Endothelial cell of umbilical vein (primary cell): Measurements from ENCODE around the gene TMEM120B. TPM values are rescaled to one million over a fixed set of nuclear protein-coding genes. Genes with fewer than 3 reads are reported as not detected.

ENCODE experiments used
- BruUV-seq: library from RNA; stranded (reverse); fragments of 400-500 nt; replicated peaks from 2 replicates; lab custom pipeline; 2021; lab: Mats Ljungman, UMichigan
- CTCF ChIA-PET: fragments of 300-600, 350-600 bp; sonication (Branson Sonifier 250); formaldehyde crosslinking; loops from one replicate; lab custom pipeline; 2021; ENCODE audit warnings: antibody characterized with exemption, inconsistent platforms; lab: Charles Lee
- POLR2A ChIA-PET: fragments of 300-600, 350-600 bp; sonication (Branson Sonifier 250); formaldehyde crosslinking; loops from one replicate; lab custom pipeline; 2021; ENCODE audit warnings: antibody characterized with exemption, inconsistent platforms; lab: Charles Lee
- DNase-seq: peaks from one replicate; pipeline ENCODE4 v3.0.0-alpha.2; 2011; ENCODE audit warnings: low read depth, low spot score
- FAIRE-seq: peaks from 2 replicates; lab custom pipeline; 2011; peaks lifted over from hg19 to GRCh38; lab: Jason Lieb, UNC
- H2AFZ ChIP-seq: 2 replicates; pipeline ENCODE4 v1.6.0; 2012; ENCODE audit warnings: low read depth, low read length, control low read depth, inconsistent platforms
- H3K27ac ChIP-seq: 2 replicates; pipeline ENCODE4 v1.5.1; 2011; ENCODE audit warnings: low read depth, mild to moderate bottlenecking, control low read depth, low read length, moderate library complexity; ENCODE audit not compliant: insufficient read depth
- H3K27me3 ChIP-seq, 2 experiments: 2 replicates each; pipeline versions ENCODE4 v1.6.0 to v1.6.1; 2011; ENCODE audit warnings: low read length in 2 of 2, mixed read lengths in 1 of 2; ENCODE audit not compliant: control insufficient read depth in 2 of 2, insufficient read depth in 2 of 2
- H3K36me3 ChIP-seq, 2 experiments: 2 replicates in 1 of 2; 3 replicates in 1 of 2; pipeline ENCODE4 v1.5.1; 2011; ENCODE audit warnings: low read length in 2 of 2, mild to moderate bottlenecking in 1 of 2, moderate library complexity in 1 of 2; ENCODE audit not compliant: control insufficient read depth in 2 of 2, insufficient read depth in 2 of 2; ENCODE audit errors: extremely low read depth in 1 of 2
- H3K4me1 ChIP-seq: 3 replicates; pipeline ENCODE4 v1.5.1; 2011; ENCODE audit warnings: mild to moderate bottlenecking, low read length; ENCODE audit not compliant: control insufficient read depth, insufficient read depth; ENCODE audit errors: extremely low read depth
- H3K4me2 ChIP-seq: 2 replicates; pipeline ENCODE4 v1.6.1; 2011; ENCODE audit warnings: low read length, control low read depth, mixed read lengths; ENCODE audit not compliant: insufficient read depth
- H3K4me3 ChIP-seq, 3 experiments: fragments of 200-600 bp in 1 of 3; sonication (generic), shearing (Covaris generic) in 1 of 3; replicated peaks in 1 of 3; 2 replicates each; pipeline ENCODE4 v1.5.1; 2011 to 2016; ENCODE audit warnings: control low read depth in 3 of 3, low read length in 3 of 3, mild to moderate bottlenecking in 2 of 3, inconsistent platforms in 1 of 3, low read depth in 1 of 3, moderate library complexity in 1 of 3; ENCODE audit not compliant: insufficient read depth in 1 of 3
- H3K79me2 ChIP-seq: 2 replicates; pipeline ENCODE4 v1.6.0; 2012; ENCODE audit warnings: low read length, inconsistent platforms; ENCODE audit not compliant: control insufficient read depth, insufficient read depth
- H3K9ac ChIP-seq: replicated peaks from 2 replicates; pipeline ENCODE3; 2011; ENCODE audit warnings: low read length, control low read depth; ENCODE audit not compliant: insufficient read depth; ENCODE audit errors: extremely low read depth
- H3K9me1 ChIP-seq: replicated peaks from 3 replicates; pipeline ENCODE4 v1.6.0; 2011; ENCODE audit warnings: mild to moderate bottlenecking, low read length; ENCODE audit not compliant: control insufficient read depth, insufficient read depth; ENCODE audit errors: extremely low read depth
- H3K9me3 ChIP-seq: replicated peaks from 2 replicates; pipeline ENCODE4 v1.5.1; 2012; ENCODE audit warnings: low read length, inconsistent platforms; ENCODE audit not compliant: control insufficient read depth, insufficient read depth
- H4K20me1 ChIP-seq: replicated peaks from 2 replicates; pipeline ENCODE3; 2011; ENCODE audit warnings: mild to moderate bottlenecking, low read length; ENCODE audit not compliant: control insufficient read depth, insufficient read depth; ENCODE audit errors: extremely low read depth
- EZH2 ChIP-seq: IDR thresholded peaks from 2 replicates; pipeline ENCODE4 v1.6.1; 2012; ENCODE audit warnings: borderline replicate concordance, low read depth, mild to moderate bottlenecking, moderate library complexity, low read length, inconsistent platforms; ENCODE audit not compliant: severe bottlenecking
- FOS ChIP-seq: IDR thresholded peaks from 2 replicates; pipeline ENCODE4 v1.6.1; 2011; ENCODE audit warnings: mild to moderate bottlenecking, low read length, moderate library complexity, borderline replicate concordance; ENCODE audit not compliant: insufficient read depth
- JUN ChIP-seq: IDR thresholded peaks from 2 replicates; pipeline ENCODE4 v1.6.1; 2011; ENCODE audit warnings: borderline replicate concordance, low read depth; ENCODE audit not compliant: insufficient read length, insufficient read depth
- MAX ChIP-seq: IDR thresholded peaks from 2 replicates; pipeline ENCODE4 v1.6.1; 2011; ENCODE audit not compliant: insufficient read depth, insufficient read length
- MYC ChIP-seq: IDR thresholded peaks from one replicate; pipeline ENCODE4 v1.6.1; 2011; ENCODE audit warnings: mild to moderate bottlenecking, low read depth, low read length
- POLR2A ChIP-seq: IDR thresholded peaks from 2 replicates; pipeline ENCODE4 v1.6.1; 2012; ENCODE audit warnings: low read depth, mild to moderate bottlenecking, control low read depth, low read length
- POLR2AphosphoS5 ChIP-seq: IDR thresholded peaks from 2 replicates; pipeline ENCODE4 v1.6.1; 2012; ENCODE audit warnings: low read depth, mild to moderate bottlenecking, control low read depth, low read length, moderate library complexity; ENCODE audit not compliant: insufficient read depth
- dilution Hi-C: fragments of 300-500 bp; cut with MboI; formaldehyde crosslinking; loops from one replicate; pipeline ENCODE4 v1.15.0; 2019; ENCODE audit warnings: low sequenced_read_pairs; ENCODE audit not compliant: extremely low pct_ligation_motif_present
- intact Hi-C: fragments of 100-400 bp; cut with micrococcal nuclease; formaldehyde crosslinking; loops from one replicate; pipeline ENCODE4 v1.10.0; 2022
- polyA plus RNA-seq, 4 experiments: library from polyadenylated mRNA; depleted of rRNA in 3 of 4; stranded (reverse) in 3 of 4; unstranded in 1 of 4; fragments of >200 nt; gene quantifications; 2 replicates each; pipeline versions ENCODE4 v1.2.1 to v1.2.3, GENCODE V29; 2011 to 2012; ENCODE audit warnings: missing spikeins in 1 of 4
- total RNA-seq: library from RNA; stranded (reverse); gene quantifications from 2 replicates; pipeline ENCODE4 v1.2.3, GENCODE V29; 2021
- TF ChIP-seq, protein P1 (sequence below), 2 donors: IDR thresholded peaks; 1 replicate in 1 of 2; 2 replicates in 1 of 2; pipeline ENCODE4 v1.5.1; 2011; ENCODE audit warnings: low read length in 2 of 2, mild to moderate bottlenecking in 2 of 2, moderate library complexity in 2 of 2, control low read depth in 1 of 2, inconsistent platforms in 1 of 2, low read depth in 1 of 2; ENCODE audit not compliant: insufficient read depth in 1 of 2; ENCODE audit errors: extremely low read depth in 1 of 2

Gene TMEM120B
- total and polyA plus RNA-seq, 2 donors (not counting 3 experiments of a cell fraction or from before 2014, with no cell fraction given): 10.4 to 12.8 TPM

- H3K36me3 ChIP-seq: peaks cover 2 to 12% of the 10 kb centered on the region in 2 experiments
- H3K9me3 ChIP-seq: no peaks in the 10 kb centered on the region
- POLR2A ChIA-PET: interaction anchor here (1.2 to 5.7 kb wide), 2 partner anchors 9 to 18 kb away, joined by 8 to 37 read pairs; no protein-coding TSS in a partner anchor
- H3K27ac ChIP-seq: peak within 1 kb of the TSS; percentile 1
- H3K4me1 ChIP-seq: peaks cover 39% of the 10 kb centered on the region
- no peak for TF ChIP-seq MYC
- no peak for TF ChIP-seq POLR2A
- TF ChIP-seq POLR2AphosphoS5: peak; percentile 30
- TF ChIP-seq FOS: no peak
- TF ChIP-seq EZH2: no peak
- TF ChIP-seq JUN: no peak
- TF ChIP-seq, protein P1, sequence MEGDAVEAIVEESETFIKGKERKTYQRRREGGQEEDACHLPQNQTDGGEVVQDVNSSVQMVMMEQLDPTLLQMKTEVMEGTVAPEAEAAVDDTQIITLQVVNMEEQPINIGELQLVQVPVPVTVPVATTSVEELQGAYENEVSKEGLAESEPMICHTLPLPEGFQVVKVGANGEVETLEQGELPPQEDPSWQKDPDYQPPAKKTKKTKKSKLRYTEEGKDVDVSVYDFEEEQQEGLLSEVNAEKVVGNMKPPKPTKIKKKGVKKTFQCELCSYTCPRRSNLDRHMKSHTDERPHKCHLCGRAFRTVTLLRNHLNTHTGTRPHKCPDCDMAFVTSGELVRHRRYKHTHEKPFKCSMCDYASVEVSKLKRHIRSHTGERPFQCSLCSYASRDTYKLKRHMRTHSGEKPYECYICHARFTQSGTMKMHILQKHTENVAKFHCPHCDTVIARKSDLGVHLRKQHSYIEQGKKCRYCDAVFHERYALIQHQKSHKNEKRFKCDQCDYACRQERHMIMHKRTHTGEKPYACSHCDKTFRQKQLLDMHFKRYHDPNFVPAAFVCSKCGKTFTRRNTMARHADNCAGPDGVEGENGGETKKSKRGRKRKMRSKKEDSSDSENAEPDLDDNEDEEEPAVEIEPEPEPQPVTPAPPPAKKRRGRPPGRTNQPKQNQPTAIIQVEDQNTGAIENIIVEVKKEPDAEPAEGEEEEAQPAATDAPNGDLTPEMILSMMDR (IDR thresholded peaks at IDR 0.05; ENCODE audit: extremely low read depth in 1 of 2, insufficient read depth in 1 of 2, low read depth in 1 of 2, low read length in 2 of 2): no peak
- no peak for TF ChIP-seq MAX
- peak within 1 kb of the TSS; percentile 38 for H3K9ac ChIP-seq
- peak within 1 kb of the TSS; percentile 49 for H3K4me2 ChIP-seq
- H4K20me1 ChIP-seq: no peaks in the 10 kb centered on the region
- FAIRE-seq: peak; percentile 76
- dilution Hi-C loops: no loop called here
- no TSS peak for BruUV-seq
- peaks cover 15% of the 10 kb centered on the region for H3K79me2 ChIP-seq
- no peaks in the 10 kb centered on the region for H3K27me3 ChIP-seq
- H3K9me1 ChIP-seq: no peaks in the 10 kb centered on the region
- intact Hi-C loops: loop anchor here (5.0 kb wide), 2 partner anchors 46 to 211 kb away; partner anchors contain the start of gene KDM2B
- H3K4me3 ChIP-seq: peak within 1 kb of the TSS; percentile 22 to 43 (median 43)
- no peak for DNase-seq
- CTCF ChIA-PET: interaction anchor here (1.2 to 12.7 kb wide), 25 partner anchors 13 to 241 kb away, joined by 3 to 774 read pairs (median 15); partner anchors contain the start of genes PSMD9, SETD1B and TMEM120B
- peak within 1 kb of the TSS; percentile 70 for H2AFZ ChIP-seq
These were observed 80.9 kb downstream of the TMEM120B start, which contains the start of gene RHOF for GRCh38 chr12:121793440-121793837. Gene RHOF, minus strand, starts transcription at chr12:121793688. Its CDS starts 55 bp downstream, at chr12:121793633.
